ENCODE data around the gene CPSF4.

CPSF4 gene

DNA sequence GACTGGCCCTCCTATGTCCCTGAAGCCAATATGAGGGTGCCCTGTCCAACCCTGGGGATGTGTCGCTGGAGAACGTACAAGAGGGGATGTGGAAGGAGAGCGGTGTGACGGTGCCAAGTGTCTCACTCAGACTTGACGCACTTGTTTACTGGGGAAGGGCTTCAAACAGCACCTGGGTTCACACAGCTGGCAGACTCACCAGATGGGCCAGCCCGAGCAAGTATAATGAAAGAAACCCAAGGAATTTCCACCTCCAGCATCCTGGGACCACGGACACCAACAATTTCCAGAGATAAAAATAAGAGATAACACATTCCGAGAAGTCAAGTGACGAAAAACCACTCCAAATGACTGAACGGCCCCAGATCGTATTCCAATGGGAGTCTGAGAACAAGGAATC, 21.9 kb downstream of the CPSF4 start:
- Histone ChIP-seq H3K9ac (no peak overlapping the region), H3K36me3 (ENCODE audit: control insufficient read depth, insufficient read depth, low read length) (no peaks in the 10 kb centered on the region), H3K9me3 (ENCODE audit: control insufficient read depth, low read length) (no peaks in the 10 kb centered on the region), H3K27me3 (ENCODE audit: control insufficient read depth, insufficient read depth, low read length) (no peaks in the 10 kb centered on the region), H3K79me2 (peaks cover 66% of the 10 kb centered on the region), H2AFZ (no peak overlapping the region), H3K4me3 (ENCODE audit: low read depth, low read length) (no peak overlapping the region), H3K4me2 (ENCODE audit: low read length) (no peak overlapping the region), H3K4me1 (peaks cover 11% of the 10 kb centered on the region), H3K27ac (peak overlapping the region; percentile 1)
- TF ChIP-seq, protein P1, sequence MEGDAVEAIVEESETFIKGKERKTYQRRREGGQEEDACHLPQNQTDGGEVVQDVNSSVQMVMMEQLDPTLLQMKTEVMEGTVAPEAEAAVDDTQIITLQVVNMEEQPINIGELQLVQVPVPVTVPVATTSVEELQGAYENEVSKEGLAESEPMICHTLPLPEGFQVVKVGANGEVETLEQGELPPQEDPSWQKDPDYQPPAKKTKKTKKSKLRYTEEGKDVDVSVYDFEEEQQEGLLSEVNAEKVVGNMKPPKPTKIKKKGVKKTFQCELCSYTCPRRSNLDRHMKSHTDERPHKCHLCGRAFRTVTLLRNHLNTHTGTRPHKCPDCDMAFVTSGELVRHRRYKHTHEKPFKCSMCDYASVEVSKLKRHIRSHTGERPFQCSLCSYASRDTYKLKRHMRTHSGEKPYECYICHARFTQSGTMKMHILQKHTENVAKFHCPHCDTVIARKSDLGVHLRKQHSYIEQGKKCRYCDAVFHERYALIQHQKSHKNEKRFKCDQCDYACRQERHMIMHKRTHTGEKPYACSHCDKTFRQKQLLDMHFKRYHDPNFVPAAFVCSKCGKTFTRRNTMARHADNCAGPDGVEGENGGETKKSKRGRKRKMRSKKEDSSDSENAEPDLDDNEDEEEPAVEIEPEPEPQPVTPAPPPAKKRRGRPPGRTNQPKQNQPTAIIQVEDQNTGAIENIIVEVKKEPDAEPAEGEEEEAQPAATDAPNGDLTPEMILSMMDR (IDR thresholded peaks at IDR 0.05) = no peak

DNA sequence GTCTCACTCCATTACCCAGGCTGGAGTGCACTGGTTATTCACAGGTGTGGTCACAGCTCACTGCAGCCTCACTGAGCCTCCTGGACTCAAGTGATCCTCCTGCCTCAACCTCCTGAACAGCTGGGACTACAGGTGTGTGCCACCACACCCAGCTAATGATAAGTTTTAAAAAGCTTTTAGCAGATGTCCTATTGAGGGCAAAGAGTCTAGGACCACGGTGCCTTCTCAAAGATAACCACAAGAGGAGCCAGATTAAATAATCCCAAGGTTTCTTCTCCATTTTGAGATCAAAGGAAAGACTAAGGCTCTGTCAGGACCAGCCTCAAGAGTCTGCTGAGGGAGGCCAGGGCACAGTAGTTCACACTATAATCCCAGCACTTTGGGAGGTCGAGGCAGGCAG, 22.5 kb downstream of the CPSF4 start:
- H3K36me3 ChIP-seq (ENCODE audit: control insufficient read depth, insufficient read depth, low read length) = no peaks in the 10 kb centered on the region

DNA sequence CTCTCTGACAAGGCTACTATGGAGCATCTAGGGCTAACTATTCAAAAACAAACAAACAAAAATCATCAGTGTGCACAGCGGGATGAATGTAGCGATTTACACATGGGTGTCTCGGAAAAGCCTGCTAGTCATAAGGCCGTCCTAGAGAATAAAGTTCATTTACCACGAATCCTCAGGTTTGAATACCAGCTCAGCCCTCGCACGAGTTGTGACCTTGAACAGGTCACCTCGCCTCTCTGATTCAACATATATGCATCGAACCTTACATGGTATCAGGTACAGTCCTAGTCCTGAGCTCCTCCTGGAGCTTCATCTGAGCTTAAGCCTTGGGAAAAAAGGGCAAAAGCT, 26.7 kb downstream of the CPSF4 start:
- peaks cover 11% of the 10 kb centered on the region for H3K4me1 ChIP-seq
- no peaks in the 10 kb centered on the region for H3K36me3 ChIP-seq (ENCODE audit: control insufficient read depth, insufficient read depth, low read length)
- H2AFZ ChIP-seq = peak overlapping the region; percentile 98
- H3K9me3 ChIP-seq (ENCODE audit: control insufficient read depth, low read length) = no peaks in the 10 kb centered on the region
- H3K4me3 ChIP-seq (ENCODE audit: low read depth, low read length) = peak overlapping the region; percentile 91
- TF ChIP-seq, protein P1 (IDR thresholded peaks at IDR 0.05) = no peak
- no peaks in the 10 kb centered on the region for H3K27me3 ChIP-seq (ENCODE audit: control insufficient read depth, insufficient read depth, low read length)
- peak overlapping the region; percentile 87 for H3K27ac ChIP-seq
- peak overlapping the region; percentile 17 for H3K9ac ChIP-seq
- peaks cover 56% of the 10 kb centered on the region for H3K79me2 ChIP-seq
- peak overlapping the region; percentile 89 for H3K4me2 ChIP-seq (ENCODE audit: low read length)

More for the DNA sequence above, 22.5 kb downstream of the CPSF4 start:
- H3K9ac ChIP-seq = no peak overlapping the region
- no peaks in the 10 kb centered on the region for H3K9me3 ChIP-seq (ENCODE audit: control insufficient read depth, low read length)
- no peaks in the 10 kb centered on the region for H3K27me3 ChIP-seq (ENCODE audit: control insufficient read depth, insufficient read depth, low read length)
- no peak overlapping the region for H3K4me3 ChIP-seq (ENCODE audit: low read depth, low read length)
- no peak overlapping the region for H2AFZ ChIP-seq
- peak overlapping the region; percentile 1 for H3K27ac ChIP-seq
- TF ChIP-seq, protein P1 (IDR thresholded peaks at IDR 0.05) = no peak
- H3K4me1 ChIP-seq = peaks cover 11% of the 10 kb centered on the region
- no peak overlapping the region for H3K4me2 ChIP-seq (ENCODE audit: low read length)
- peaks cover 71% of the 10 kb centered on the region for H3K79me2 ChIP-seq

DNA sequence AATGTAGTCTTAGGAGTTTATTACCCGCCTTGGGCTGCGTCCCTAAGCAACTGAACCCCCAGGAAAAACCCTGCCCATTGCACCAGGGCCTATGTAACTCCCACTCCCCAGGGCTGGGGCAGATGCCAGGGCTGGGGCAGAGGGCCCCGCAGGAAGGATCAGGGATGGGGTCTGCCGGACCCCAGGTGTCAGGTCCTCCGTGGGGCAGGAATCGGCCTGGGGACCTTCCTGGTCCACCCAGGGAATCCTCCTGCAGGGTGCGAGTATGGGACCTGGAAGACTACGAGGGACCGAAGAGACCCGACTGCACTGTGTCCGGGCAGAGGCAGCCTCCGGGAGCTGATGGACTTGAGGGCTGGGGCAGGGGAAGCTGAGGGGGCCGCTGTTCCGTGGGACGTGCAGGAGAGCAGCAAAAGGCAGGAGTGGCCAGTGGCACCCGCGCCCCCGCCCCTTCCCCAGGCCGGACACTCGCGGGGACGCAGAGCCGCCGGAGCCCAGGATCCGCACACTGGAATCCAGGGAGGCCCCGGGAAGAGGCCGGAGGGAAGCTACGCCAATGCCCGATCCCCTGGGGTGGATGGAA, 29.7 kb downstream of the CPSF4 start:
- no peaks in the 10 kb centered on the region for H3K36me3 ChIP-seq (ENCODE audit: control insufficient read depth, insufficient read depth, low read length)
- no peak overlapping the region for H3K4me2 ChIP-seq (ENCODE audit: low read length)
- no peaks in the 10 kb centered on the region for H3K27me3 ChIP-seq (ENCODE audit: control insufficient read depth, insufficient read depth, low read length)
- no peak overlapping the region for H3K9ac ChIP-seq
- peaks cover 6% of the 10 kb centered on the region for H3K4me1 ChIP-seq
- no peaks in the 10 kb centered on the region for H3K9me3 ChIP-seq (ENCODE audit: control insufficient read depth, low read length)
- TF ChIP-seq, protein P1 (IDR thresholded peaks at IDR 0.05) = no peak
- H3K79me2 ChIP-seq = peaks cover 29% of the 10 kb centered on the region
- no peak overlapping the region for H2AFZ ChIP-seq
- no peak overlapping the region for H3K27ac ChIP-seq
- no peak overlapping the region for H3K4me3 ChIP-seq (ENCODE audit: low read depth, low read length)

DNA sequence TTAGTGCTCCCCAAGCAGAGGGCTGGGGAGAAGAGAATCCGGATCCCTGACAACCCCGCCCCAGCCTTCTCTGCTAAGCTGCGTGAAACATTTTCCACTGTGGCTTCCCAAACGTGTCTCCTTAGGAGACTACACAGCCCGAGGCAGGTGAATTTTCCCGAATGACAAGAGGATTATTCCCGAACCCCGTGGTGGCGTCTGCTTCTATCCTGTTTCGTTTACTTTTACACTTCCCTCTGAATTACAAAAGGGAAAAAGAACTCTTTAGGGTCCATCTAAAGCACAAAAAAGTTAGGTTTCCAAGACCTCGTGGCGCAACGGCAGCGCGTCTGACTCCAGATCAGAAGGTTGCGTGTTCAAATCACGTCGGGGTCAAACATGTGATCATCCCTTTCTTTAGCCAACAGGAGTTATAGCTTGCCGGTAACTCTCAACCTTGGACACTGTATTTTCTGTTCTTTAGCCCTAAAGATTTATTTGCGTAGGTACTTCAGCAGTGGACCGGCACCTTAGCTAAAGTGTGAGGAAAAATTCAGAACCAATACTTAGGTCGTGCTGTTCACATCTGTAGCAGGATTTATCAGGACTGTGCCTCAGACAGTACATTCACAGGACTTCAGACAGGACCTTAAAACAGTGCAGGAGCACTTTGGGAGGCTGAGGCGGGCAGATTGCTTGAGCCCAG, 30.8 kb downstream of the CPSF4 start:
- Histone ChIP-seq H3K9ac (no peak overlapping the region), H3K4me2 (ENCODE audit: low read length) (no peak overlapping the region), H3K79me2 (peaks cover 26% of the 10 kb centered on the region), H3K9me3 (ENCODE audit: control insufficient read depth, low read length) (no peaks in the 10 kb centered on the region), H3K27me3 (ENCODE audit: control insufficient read depth, insufficient read depth, low read length) (no peaks in the 10 kb centered on the region), H3K36me3 (ENCODE audit: control insufficient read depth, insufficient read depth, low read length) (no peaks in the 10 kb centered on the region), H3K27ac (peak overlapping the region; percentile 11), H3K4me3 (ENCODE audit: low read depth, low read length) (no peak overlapping the region), H3K4me1 (peaks cover 8% of the 10 kb centered on the region), H2AFZ (peak overlapping the region; percentile 3)
- TF ChIP-seq, protein P1 (IDR thresholded peaks at IDR 0.05) = no peak

All from parathyroid adenoma (tissue), 2 donors.